ENCODE results near the gene ANTXRL. TPM values are rescaled to one million over a fixed set of nuclear protein-coding genes. Genes with fewer than 3 reads are reported as not detected.

The ANTXRL gene
- polyA plus RNA-seq, 1 donor from 2014 or later, result not detected

DNA sequence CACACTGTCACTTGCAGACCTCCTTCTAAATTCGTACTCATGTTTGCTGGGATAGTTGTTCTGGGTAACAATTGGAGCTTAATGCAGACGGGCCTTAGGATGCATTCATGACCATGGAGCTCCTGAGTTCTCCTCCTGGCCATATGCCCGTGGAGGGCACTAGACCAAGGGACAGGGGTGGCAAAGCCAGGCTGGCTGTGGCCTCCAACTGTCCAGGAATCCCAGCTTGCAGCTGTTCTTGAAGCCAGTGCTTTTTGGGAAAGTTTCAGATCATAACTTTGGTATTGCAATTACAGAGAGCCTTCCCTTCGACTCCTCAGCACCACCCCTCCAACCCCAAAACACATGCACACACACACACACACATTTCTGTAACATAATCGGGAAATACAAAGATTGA lies 30.6 kb downstream of the ANTXRL start:
- Histone ChIP-seq H3K79me2 (replicated peaks; ENCODE audit: insufficient read depth, low read length) (no peaks in the 10 kb centered on the region), H3K9me2 (ENCODE audit: insufficient read depth, low read length) (no peaks in the 10 kb centered on the region), H3F3A (ENCODE audit: insufficient read depth, low read length, poor library complexity, severe bottlenecking) (no peaks in the 10 kb centered on the region), H3K4me2 (ENCODE audit: low read length) (no peak overlapping the region), H3K4me3 (ENCODE audit: low read length) (no peak overlapping the region), H3K9ac (ENCODE audit: low read length) (no peak overlapping the region), H3K27me3 (ENCODE audit: insufficient read depth, low read depth, low read length) (no peaks in the 10 kb centered on the region), H3K36me3 (ENCODE audit: insufficient read depth, low read length) (no peaks in the 10 kb centered on the region), H2AFZ (ENCODE audit: low read depth, low read length) (no peak overlapping the region), H3K27ac (ENCODE audit: low read length) (no peak overlapping the region), H3K9me3 (ENCODE audit: low read length) (no peaks in the 10 kb centered on the region), H4K20me1 (ENCODE audit: insufficient read depth) (no peaks in the 10 kb centered on the region)
- no peak for TF ChIP-seq MXI1 (conservative IDR thresholded peaks at IDR 0.05; ENCODE audit: poor library complexity, severe bottlenecking)

DNA sequence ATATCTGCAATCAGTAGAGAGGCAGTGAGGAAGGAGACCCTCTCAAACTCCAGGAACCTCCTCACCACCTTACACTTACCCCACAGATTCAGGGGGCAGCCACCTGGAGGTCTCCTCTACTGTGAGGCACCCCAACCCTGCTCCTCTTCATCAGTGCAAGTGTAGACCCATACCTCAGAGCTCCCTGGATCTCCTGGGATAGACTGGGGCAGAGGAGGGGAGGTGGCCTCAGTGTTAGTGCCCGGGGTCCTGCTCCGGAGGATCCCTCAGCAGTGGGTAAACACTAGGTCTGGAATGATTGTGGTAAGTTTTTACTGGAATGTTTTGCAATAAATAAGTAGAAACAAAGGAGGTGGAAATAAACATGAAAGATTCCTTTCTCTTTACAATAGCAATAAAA lies 31.1 kb downstream of the ANTXRL start:
- no peaks in the 10 kb centered on the region for H3K79me2 ChIP-seq (replicated peaks; ENCODE audit: insufficient read depth, low read length)
- H3F3A ChIP-seq (ENCODE audit: insufficient read depth, low read length, poor library complexity, severe bottlenecking), result no peaks in the 10 kb centered on the region
- no peak overlapping the region for H3K4me3 ChIP-seq (ENCODE audit: low read length)
- H3K9me3 ChIP-seq (ENCODE audit: low read length), result no peaks in the 10 kb centered on the region
- H4K20me1 ChIP-seq (ENCODE audit: insufficient read depth), result no peaks in the 10 kb centered on the region
- no peak overlapping the region for H3K9ac ChIP-seq (ENCODE audit: low read length)
- no peaks in the 10 kb centered on the region for H3K9me2 ChIP-seq (ENCODE audit: insufficient read depth, low read length)
- no peaks in the 10 kb centered on the region for H3K36me3 ChIP-seq (ENCODE audit: insufficient read depth, low read length)
- no peak overlapping the region for H2AFZ ChIP-seq (ENCODE audit: low read depth, low read length)
- no peak overlapping the region for H3K4me2 ChIP-seq (ENCODE audit: low read length)
- H3K27me3 ChIP-seq (ENCODE audit: insufficient read depth, low read depth, low read length), result no peaks in the 10 kb centered on the region
- H3K27ac ChIP-seq (ENCODE audit: low read length), result no peak overlapping the region
- TF ChIP-seq POLR2AphosphoS5 (IDR thresholded peaks at IDR 0.05), result no peak
- no peak for TF ChIP-seq EZH2 (IDR thresholded peaks at IDR 0.05; ENCODE audit: borderline replicate concordance, insufficient read depth, low read length, poor library complexity, severe bottlenecking)
- TF ChIP-seq TAF1 (IDR thresholded peaks at IDR 0.05; ENCODE audit: low read depth), result no peak
- no peak for TF ChIP-seq MXI1 (conservative IDR thresholded peaks at IDR 0.05; ENCODE audit: poor library complexity, severe bottlenecking)
- TF ChIP-seq, protein P1, sequence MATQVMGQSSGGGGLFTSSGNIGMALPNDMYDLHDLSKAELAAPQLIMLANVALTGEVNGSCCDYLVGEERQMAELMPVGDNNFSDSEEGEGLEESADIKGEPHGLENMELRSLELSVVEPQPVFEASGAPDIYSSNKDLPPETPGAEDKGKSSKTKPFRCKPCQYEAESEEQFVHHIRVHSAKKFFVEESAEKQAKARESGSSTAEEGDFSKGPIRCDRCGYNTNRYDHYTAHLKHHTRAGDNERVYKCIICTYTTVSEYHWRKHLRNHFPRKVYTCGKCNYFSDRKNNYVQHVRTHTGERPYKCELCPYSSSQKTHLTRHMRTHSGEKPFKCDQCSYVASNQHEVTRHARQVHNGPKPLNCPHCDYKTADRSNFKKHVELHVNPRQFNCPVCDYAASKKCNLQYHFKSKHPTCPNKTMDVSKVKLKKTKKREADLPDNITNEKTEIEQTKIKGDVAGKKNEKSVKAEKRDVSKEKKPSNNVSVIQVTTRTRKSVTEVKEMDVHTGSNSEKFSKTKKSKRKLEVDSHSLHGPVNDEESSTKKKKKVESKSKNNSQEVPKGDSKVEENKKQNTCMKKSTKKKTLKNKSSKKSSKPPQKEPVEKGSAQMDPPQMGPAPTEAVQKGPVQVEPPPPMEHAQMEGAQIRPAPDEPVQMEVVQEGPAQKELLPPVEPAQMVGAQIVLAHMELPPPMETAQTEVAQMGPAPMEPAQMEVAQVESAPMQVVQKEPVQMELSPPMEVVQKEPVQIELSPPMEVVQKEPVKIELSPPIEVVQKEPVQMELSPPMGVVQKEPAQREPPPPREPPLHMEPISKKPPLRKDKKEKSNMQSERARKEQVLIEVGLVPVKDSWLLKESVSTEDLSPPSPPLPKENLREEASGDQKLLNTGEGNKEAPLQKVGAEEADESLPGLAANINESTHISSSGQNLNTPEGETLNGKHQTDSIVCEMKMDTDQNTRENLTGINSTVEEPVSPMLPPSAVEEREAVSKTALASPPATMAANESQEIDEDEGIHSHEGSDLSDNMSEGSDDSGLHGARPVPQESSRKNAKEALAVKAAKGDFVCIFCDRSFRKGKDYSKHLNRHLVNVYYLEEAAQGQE (IDR thresholded peaks at IDR 0.05; ENCODE audit: borderline replicate concordance), result no peak
- TF ChIP-seq EP300 (conservative IDR thresholded peaks at IDR 0.05; ENCODE audit: poor library complexity, severe bottlenecking), result no peak
- TF ChIP-seq RAD21 (conservative IDR thresholded peaks at IDR 0.05), result no peak
- TF ChIP-seq CTCF (IDR thresholded peaks at IDR 0.05; ENCODE audit: poor library complexity, severe bottlenecking), result no peak
- no peak for TF ChIP-seq SMC3 (conservative IDR thresholded peaks at IDR 0.05; ENCODE audit: poor library complexity)

- H3K4me2 ChIP-seq (ENCODE audit: low read length), result no peak overlapping the region
- TF ChIP-seq MXI1 (conservative IDR thresholded peaks at IDR 0.05; ENCODE audit: poor library complexity, severe bottlenecking) (no peak), SMC3 (conservative IDR thresholded peaks at IDR 0.05; ENCODE audit: poor library complexity) (no peak), EP300 (conservative IDR thresholded peaks at IDR 0.05; ENCODE audit: poor library complexity, severe bottlenecking) (no peak), EZH2 (IDR thresholded peaks at IDR 0.05; ENCODE audit: borderline replicate concordance, insufficient read depth, low read length, poor library complexity, severe bottlenecking) (no peak), CTCF (IDR thresholded peaks at IDR 0.05; ENCODE audit: poor library complexity, severe bottlenecking) (no peak), TAF1 (IDR thresholded peaks at IDR 0.05; ENCODE audit: low read depth) (no peak), POLR2AphosphoS5 (IDR thresholded peaks at IDR 0.05) (no peak), RAD21 (conservative IDR thresholded peaks at IDR 0.05) (no peak)
- TF ChIP-seq, protein P1 (IDR thresholded peaks at IDR 0.05; ENCODE audit: borderline replicate concordance), result no peak
- no peaks in the 10 kb centered on the region for H3F3A ChIP-seq (ENCODE audit: insufficient read depth, low read length, poor library complexity, severe bottlenecking)
- H3K79me2 ChIP-seq (replicated peaks; ENCODE audit: insufficient read depth, low read length), result no peaks in the 10 kb centered on the region
- no peaks in the 10 kb centered on the region for H3K9me2 ChIP-seq (ENCODE audit: insufficient read depth, low read length)
- no peaks in the 10 kb centered on the region for H3K9me3 ChIP-seq (ENCODE audit: low read length)
- H3K4me3 ChIP-seq (ENCODE audit: low read length), result no peak overlapping the region
- no peak overlapping the region for H3K27ac ChIP-seq (ENCODE audit: low read length)
- H3K36me3 ChIP-seq (ENCODE audit: insufficient read depth, low read length), result no peaks in the 10 kb centered on the region
- no peak overlapping the region for H2AFZ ChIP-seq (ENCODE audit: low read depth, low read length)
- H3K9ac ChIP-seq (ENCODE audit: low read length), result no peak overlapping the region
- H3K27me3 ChIP-seq (ENCODE audit: insufficient read depth, low read depth, low read length), result no peaks in the 10 kb centered on the region
- H4K20me1 ChIP-seq (ENCODE audit: insufficient read depth), result no peaks in the 10 kb centered on the region
These were observed 32.0 kb downstream of the ANTXRL start for GRCh38 chr10:46318799-46319198.

Data from neural cell (in vitro differentiated cells).